Activated CD4-positive, CD25-positive, alpha-beta regulatory T cell treated with anti-CD3 and anti-CD28 coated beads, Interleukin-2, amount 50 U/mL, for 24 hours (primary cell): ENCODE measurements around the gene ANKRD12.
"Not testable (repeated sequence)": the region's sequence is repeated elsewhere in the genome, so short reads cannot be mapped to it uniquely, and the experiment has no call there.

ENCODE experiments used
- ATAC-seq, 2 donors: fragments of 150-1000 bp; cut with Tn5 transposase; one replicate each; pipeline ENCODE4 v1.10.0; 2021; ENCODE audit warnings: mild to moderate bottlenecking in 1 of 2, moderate library complexity in 1 of 2

ANKRD12 gene

GRCh38 chr18:9136315-9137155, at the start of gene ANKRD12:
TSS of gene ANKRD12 (plus strand) at chr18:9136781. CDS start at chr18:9182433, 45,652 bp downstream.
- ATAC-seq, result peak; percentile 72 to 77

GRCh38 chr18:9087144-9087543, 49.4 kb upstream of the ANKRD12 start:
- no peak for ATAC-seq

- ATAC-seq, result no peak
Measured at GRCh38 chr18:9088252-9088651, 48.3 kb upstream of the ANKRD12 start.

DNA sequence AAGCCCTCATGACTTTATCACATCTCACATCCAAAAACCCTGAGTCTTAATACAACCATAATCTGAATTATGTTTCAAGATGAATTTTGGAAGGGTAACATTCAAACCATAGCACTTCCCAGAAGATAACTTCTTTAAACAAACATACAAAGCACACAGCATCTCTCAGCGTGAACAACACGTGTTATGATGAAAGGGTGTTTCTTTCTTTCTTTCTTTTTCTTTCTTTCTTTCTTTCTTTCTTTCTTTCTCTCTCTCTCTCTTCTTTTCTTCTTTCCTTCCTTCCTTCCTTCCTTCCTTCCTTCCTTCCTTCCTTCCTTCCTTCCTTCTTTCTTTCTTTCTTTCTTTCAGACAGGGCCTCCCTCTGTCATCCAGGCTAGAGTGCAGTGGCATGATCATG, 47.9 kb upstream of the ANKRD12 start:
- ATAC-seq, result not testable (repeated sequence)

GRCh38 chr18:9090578-9090977, 46.0 kb upstream of the ANKRD12 start:
- ATAC-seq, result no peak

DNA sequence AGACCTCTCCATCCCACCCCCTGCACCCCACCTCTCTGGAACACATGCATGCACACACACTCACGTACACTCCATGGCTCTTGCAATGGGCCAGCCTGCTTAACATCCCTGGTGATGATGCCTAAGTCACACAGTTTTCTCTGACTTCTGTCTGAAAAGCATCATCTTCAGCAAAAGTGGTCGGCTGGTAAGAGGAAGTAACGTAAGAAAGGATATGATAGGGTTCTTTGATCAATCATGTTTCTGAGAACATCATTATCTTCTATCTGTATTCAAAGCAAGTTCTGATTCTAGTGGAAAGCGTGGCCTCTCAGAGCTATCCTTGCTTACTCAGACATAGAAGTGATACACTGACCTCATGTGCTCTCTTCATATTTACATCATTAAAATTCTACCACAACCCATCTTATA, 45.5 kb upstream of the ANKRD12 start:
- ATAC-seq, result peak; percentile 80

DNA sequence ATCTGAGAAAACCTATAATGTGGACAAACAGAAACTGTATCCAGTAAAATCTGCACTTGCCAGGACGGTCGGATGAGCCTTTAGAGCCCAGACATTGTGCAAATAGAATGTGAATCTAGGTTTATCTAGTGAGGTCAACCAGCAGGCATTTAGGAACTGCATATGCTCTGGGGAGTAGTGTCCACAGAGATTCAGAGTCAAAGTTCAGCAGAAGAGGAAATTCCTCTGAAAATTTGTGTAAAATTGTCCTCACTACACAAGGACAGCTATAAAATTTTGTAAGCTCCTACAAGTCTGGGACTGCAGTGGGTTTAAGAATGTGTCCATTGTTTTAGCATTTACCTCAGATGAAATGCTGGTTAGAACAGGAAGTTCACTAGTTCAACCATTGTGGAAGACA, 43.9 kb upstream of the ANKRD12 start:
- no peak for ATAC-seq

DNA sequence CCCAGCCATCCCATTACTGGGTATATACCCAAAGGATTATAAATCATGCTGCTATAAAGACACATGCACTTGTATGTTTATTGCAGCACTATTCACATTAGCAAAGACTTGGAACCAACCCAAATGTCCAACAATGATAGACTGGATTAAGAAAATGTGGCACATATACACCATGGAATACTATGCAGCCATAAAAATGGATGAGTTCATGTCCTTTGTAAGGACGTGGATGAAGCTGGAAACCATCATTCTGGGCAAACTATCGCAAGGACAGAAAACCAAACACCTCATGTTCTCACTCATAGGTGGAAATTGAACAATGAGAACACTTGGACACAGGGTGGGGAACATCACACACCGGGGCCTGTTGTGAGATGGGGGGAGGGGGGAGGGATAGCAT, 43.5 kb upstream of the ANKRD12 start:
- not testable (repeated sequence) for ATAC-seq

- peak; percentile 42 to 48 for ATAC-seq
Measured at GRCh38 chr18:9094307-9095226, 42.0 kb upstream of the ANKRD12 start.

DNA sequence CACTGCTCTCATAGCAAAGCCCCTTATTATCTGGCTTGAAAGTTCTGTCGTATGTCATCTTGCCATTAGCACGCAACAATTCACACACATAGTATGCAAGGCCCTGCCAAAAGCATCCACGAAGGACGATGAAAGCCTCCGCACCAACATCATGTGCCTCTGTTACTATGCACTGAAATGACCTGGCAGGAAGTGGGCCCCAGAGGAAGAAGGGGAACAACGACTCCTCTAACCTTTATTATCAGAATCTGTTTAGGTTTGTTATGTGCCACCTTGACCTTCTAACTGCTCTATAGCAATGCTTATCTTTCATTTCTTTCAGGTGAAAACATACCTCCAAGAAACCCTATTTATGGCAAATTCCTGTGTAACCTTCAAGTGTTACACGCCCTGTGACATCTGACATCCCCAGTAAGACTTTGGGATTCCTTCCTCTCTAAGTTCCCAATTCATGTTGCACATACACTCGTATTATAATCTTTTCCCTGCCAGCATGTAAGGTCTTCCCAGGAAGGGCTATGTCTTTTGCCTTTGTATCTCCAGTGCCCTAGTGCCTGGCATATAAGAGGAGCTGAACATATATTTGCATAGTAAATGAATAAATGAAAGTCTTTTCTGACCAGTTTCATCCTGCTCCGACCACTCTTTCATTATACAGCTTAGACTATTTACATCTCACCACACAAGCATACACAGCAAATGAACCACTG, 41.1 kb upstream of the ANKRD12 start:
- peak; percentile 33 to 38 for ATAC-seq

- no peak for ATAC-seq
Measured at GRCh38 chr18:9096007-9096371, 40.6 kb upstream of the ANKRD12 start.

DNA sequence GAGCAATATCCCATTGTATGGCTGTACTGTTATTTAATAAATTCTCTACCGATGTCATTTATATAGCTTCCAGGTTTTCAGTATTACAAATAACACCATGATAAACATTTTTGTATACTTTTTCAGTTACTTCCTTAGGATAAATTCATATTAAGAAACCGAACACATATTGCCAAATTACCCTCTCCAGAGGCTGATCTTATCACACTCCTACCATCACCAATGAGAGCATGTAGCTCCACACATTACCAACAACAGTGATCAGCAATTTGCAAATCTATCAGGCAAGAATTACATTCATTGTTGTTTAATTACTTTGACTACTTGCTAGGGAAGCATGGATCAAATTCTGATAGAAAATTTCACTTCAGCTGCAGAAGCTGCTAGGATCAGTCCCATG, 39.9 kb upstream of the ANKRD12 start:
- ATAC-seq, result no peak

DNA sequence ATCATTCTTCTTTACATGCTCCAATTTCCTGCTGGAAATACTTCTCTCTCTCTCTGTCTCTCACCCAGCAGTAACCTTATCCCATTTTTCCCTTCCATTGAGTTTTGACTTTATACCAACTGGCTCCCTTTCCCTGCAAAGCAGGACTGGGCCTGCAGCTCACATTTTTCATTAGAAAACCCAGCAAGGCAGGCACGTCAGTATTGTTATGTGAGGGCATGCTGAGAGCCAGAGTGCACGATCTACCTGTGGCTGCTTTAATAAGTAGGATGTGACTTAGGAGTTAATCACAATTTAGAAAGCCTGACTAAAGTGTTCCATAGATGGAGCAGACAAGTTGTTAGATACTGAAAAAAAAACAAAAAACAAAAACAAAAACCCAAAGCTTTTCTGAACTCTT, 39.2 kb upstream of the ANKRD12 start:
- ATAC-seq, result peak; percentile 25 to 44

DNA sequence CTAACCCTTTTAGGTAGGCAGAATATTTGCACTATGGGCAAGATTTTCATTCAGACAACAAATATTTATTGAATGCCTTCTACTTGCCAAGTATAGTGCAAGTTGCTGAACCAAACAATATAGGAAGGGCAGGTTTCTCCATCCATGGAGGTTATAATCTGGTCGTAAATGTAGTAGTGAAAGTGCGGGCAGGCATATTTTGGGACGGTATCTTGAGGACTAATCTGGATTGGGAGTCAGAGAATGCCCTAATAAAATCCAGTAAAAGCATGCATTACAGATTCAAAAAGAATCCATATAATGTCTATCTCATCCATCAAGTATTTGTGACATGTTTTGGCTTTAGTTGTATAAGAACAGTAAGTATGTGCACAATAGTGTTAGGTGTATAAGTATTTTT, 35.8 kb upstream of the ANKRD12 start:
- no peak for ATAC-seq

- no peak for ATAC-seq
Measured at GRCh38 chr18:9101730-9102507, 34.7 kb upstream of the ANKRD12 start.

DNA sequence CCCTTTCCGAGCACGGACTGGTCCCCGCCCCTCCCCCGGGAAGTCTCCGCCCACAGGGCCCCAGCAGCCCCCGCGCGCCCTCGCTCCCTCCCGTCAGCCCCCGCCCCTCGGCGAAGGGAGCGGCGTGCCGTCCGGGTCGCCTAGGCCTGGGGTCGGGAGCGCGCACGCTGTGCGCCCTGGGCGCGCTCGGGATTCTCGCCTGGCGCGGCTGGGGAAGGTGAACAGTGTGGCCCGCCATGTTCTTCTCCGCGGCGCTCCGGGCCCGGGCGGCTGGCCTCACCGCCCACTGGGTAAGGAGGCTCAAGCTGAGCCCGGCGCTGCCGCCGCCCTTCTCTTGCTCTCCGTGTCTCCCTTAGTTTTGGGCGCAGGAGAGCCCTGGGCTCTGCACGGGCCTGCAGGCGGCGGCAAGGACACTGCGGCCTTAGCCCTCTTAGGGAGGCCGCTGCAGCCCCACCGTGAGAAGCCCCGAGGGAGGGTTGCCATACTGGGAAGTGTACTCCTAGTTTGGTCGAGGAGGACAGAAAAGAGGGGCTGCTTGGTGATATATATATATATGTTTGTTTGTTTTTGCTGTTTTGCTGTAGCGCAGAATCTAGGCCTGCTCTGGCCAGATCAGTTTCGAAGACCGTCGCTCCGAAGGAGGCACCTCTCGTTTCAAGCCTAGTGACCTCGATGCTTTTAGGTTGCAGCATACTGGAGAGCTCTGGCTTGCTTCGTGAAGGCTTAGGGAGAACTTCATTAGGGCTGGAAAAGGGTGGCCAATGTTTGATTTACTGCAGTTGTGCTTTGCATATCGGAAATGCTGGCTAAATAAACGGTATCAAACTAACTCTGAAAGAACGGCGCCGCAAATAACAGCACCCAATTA, 33.8 kb upstream of the ANKRD12 start, which contains the start of gene NDUFV2:
TSS of gene NDUFV2 (plus strand) at position 192 of the 868 bp plus-strand sequence. CDS start at position 237, 45 bp downstream.
- ATAC-seq, result peak; percentile 89 to 91

DNA sequence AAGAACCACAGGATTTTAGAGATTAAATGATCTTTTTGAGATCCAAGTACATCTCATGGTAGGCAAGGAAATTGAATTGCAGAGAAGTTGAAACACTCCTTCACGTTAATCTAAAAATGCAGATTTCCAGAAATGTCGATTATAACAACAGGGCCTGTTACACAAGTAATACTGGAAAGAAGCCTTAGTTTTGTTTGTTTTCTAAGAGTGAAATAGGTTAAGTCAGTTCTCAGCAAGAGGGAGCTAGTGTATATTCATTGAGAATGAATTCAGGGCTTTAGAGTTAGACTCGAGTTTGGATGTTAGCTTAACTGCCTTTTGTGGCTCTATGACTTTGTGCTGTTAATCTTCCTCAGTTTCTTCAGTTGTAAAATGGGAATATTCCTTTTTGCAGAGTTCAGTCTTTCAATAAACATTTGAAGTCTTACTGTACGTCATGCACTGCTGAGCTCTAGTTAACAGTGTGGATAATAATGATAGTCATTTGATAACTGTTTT, 33.2 kb upstream of the ANKRD12 start:
- ATAC-seq, result no peak

- no peak for ATAC-seq
Measured at GRCh38 chr18:9104244-9104901, 32.2 kb upstream of the ANKRD12 start.

- no peak for ATAC-seq
Measured at GRCh38 chr18:9105420-9105819, 31.2 kb upstream of the ANKRD12 start.

GRCh38 chr18:9106094-9106493, 30.5 kb upstream of the ANKRD12 start:
- no peak for ATAC-seq
